ENCODE data around the gene GNG4. TPM values are rescaled to one million over a fixed set of nuclear protein-coding genes. Genes with fewer than 3 reads are reported as not detected.

The GNG4 gene
- total RNA-seq, 1 experiment from 2014 or later, result 34.4 TPM

- H2AK5ac ChIP-seq (ENCODE audit: insufficient read length, low read length), result no peak overlapping the region
- no peak overlapping the region for H4K5ac ChIP-seq (ENCODE audit: insufficient read length, low read depth, low read length)
- no peak overlapping the region for H2BK5ac ChIP-seq (ENCODE audit: insufficient read length, low read length)
- no peak overlapping the region for H4K91ac ChIP-seq (ENCODE audit: insufficient read length, low read depth, low read length)
- Mint-ChIP-seq H3K9me3 (no peaks in the 10 kb centered on the region), H3K4me3 (no peak overlapping the region), H3K27me3 (ENCODE audit: low read depth) (no peaks in the 10 kb centered on the region), H3K36me3 (ENCODE audit: insufficient read depth in 1 of 3, low read depth in 3 of 3) (no peaks in the 10 kb centered on the region), H3K27ac (no peak overlapping the region), H3K4me1 (peaks cover 0 to 3% of the 10 kb centered on the region in 2 experiments; a peak in 1 of 4 replicates)
- H3K4me2 ChIP-seq (ENCODE audit: insufficient read depth, insufficient read length, low read length), result no peak overlapping the region
- H3K56ac ChIP-seq (ENCODE audit: insufficient read length, low read depth, low read length), result no peak overlapping the region
- H2BK15ac ChIP-seq (ENCODE audit: low read depth, low read length), result no peak overlapping the region
- H3K14ac ChIP-seq (ENCODE audit: insufficient read depth, low read length), result no peak overlapping the region
- H3T11ph ChIP-seq (ENCODE audit: low read length), result no peak overlapping the region
- H3K23ac ChIP-seq (ENCODE audit: insufficient read length, low read depth, low read length), result no peak overlapping the region
- no peaks in the 10 kb centered on the region for H3K27me3 ChIP-seq (ENCODE audit: insufficient read depth, low read length)
- no peaks in the 10 kb centered on the region for H3K9me3 ChIP-seq (ENCODE audit: control insufficient read depth, low read depth, low read length)
- H3K4ac ChIP-seq (ENCODE audit: low read depth, low read length), result no peak overlapping the region
- no peak overlapping the region for H2BK120ac ChIP-seq (ENCODE audit: low read depth, low read length, poor library complexity, severe bottlenecking)
- no peaks in the 10 kb centered on the region for H3K23me2 ChIP-seq (ENCODE audit: insufficient read length, low read depth, low read length, poor library complexity, severe bottlenecking)
- H3K27ac ChIP-seq (ENCODE audit: insufficient read length, low read depth, low read length), result no peak overlapping the region
- H2AFZ ChIP-seq (ENCODE audit: low read length), result no peak overlapping the region
- H3K4me1 ChIP-seq (ENCODE audit: insufficient read depth, low read length), result no peaks in the 10 kb centered on the region
- no peak overlapping the region for H2BK12ac ChIP-seq (ENCODE audit: insufficient read length, low read depth, low read length)
- H3K79me1 ChIP-seq (ENCODE audit: insufficient read depth, low read depth, low read length, poor library complexity, severe bottlenecking), result no peaks in the 10 kb centered on the region
- no peak overlapping the region for H2BK20ac ChIP-seq (ENCODE audit: low read depth, low read length, poor library complexity, severe bottlenecking)
- no peaks in the 10 kb centered on the region for H3K79me2 ChIP-seq (ENCODE audit: insufficient read depth, low read length)
- no peak overlapping the region for H3K9ac ChIP-seq (ENCODE audit: extremely low read depth, insufficient read length, low read length)
- no peaks in the 10 kb centered on the region for H4K20me1 ChIP-seq (ENCODE audit: control insufficient read depth, insufficient read depth, insufficient read length)
- H3K18ac ChIP-seq (ENCODE audit: insufficient read length, low read depth, low read length), result no peak overlapping the region
- no peak for TF ChIP-seq CTCF (conservative IDR thresholded peaks at IDR 0.05)
- no peak overlapping the region for H4K8ac ChIP-seq (replicated peaks; ENCODE audit: insufficient read length, low read depth, low read length)
- WGBS (ENCODE audit: extremely low coverage, insufficient read length, low lambda C conversion rate), result no CpG with 5 or more reads among the region's 2 CpGs
- no peak for DNase-seq
These were observed 47.9 kb upstream of the GNG4 start for GRCh38 chr1:235697508-235697907.
